GM12878 (cell line): ENCODE data around the gene BNC2. TPM values are rescaled to one million over a fixed set of nuclear protein-coding genes. Genes with fewer than 3 reads are reported as not detected.

Experiments used
- ATAC-seq: fragments of 200-7000 bp; cut with Tn5 transposase; 3 replicates; pipeline ENCODE4 v1.9.1; 2020; ENCODE audit warnings: mild to moderate bottlenecking, moderate library complexity
- BruUV-seq: library from RNA; stranded (reverse); fragments of 400-500 nt; replicated peaks from 2 replicates; lab custom pipeline; 2021; lab: Mats Ljungman, UMichigan
- CTCF ChIA-PET: fragments of 300-600 bp; sonication (Branson Sonifier 250); formaldehyde crosslinking; extraction: SDS; loops from one replicate; lab custom pipeline; 2021; ENCODE audit warnings: inconsistent platforms; lab: Yijun Ruan, JAX
- POLR2A ChIA-PET: fragments of 350-600 bp; formaldehyde crosslinking; extraction: SDS; loops from one replicate; lab custom pipeline; 2021; ENCODE audit warnings: inconsistent platforms; lab: Charles Lee
- RAD21 ChIA-PET: fragments of 300-600 bp; sonication (Branson Sonifier 250); formaldehyde crosslinking; loops from one replicate; lab custom pipeline; 2023; ENCODE audit warnings: antibody characterized with exemption; ENCODE audit not compliant: unreplicated experiment; lab: Charles Lee
- SMC1A ChIA-PET: fragments of 300-600 bp; sonication (Branson Sonifier 250); formaldehyde crosslinking; loops from one replicate; lab custom pipeline; 2023; ENCODE audit not compliant: unreplicated experiment, uncharacterized antibody; lab: Charles Lee
- DNase-seq: peaks from one replicate; pipeline ENCODE4 v3.0.0-alpha.2; 2011; ENCODE audit warnings: low read depth, low spot score
- FAIRE-seq: peaks from 3 replicates; lab custom pipeline; 2011; peaks lifted over from hg19 to GRCh38; lab: Jason Lieb, UNC
- H2AFZ ChIP-seq: 2 replicates; pipeline ENCODE4 v1.6.0; 2011; ENCODE audit warnings: low read depth, low read length, control low read depth; ENCODE audit not compliant: control insufficient read depth
- H3K27ac ChIP-seq: 2 replicates; pipeline ENCODE4 v1.5.1; 2011; ENCODE audit warnings: control low read depth; ENCODE audit not compliant: control insufficient read depth, insufficient read depth
- H3K27me3 ChIP-seq, 2 experiments: replicated peaks in 1 of 2; 2 replicates each; pipeline versions ENCODE4 v1.6.0 to v1.6.1; 2011; ENCODE audit warnings: low read length in 1 of 2; ENCODE audit not compliant: control insufficient read depth in 2 of 2, insufficient read depth in 2 of 2
- H3K36me3 ChIP-seq, 2 experiments: 2 replicates each; pipeline ENCODE4 v1.5.1; 2011; ENCODE audit warnings: low read length in 1 of 2; ENCODE audit not compliant: control insufficient read depth in 2 of 2, insufficient read depth in 2 of 2
- H3K4me1 ChIP-seq: 2 replicates; pipeline ENCODE4 v1.6.1; 2011; ENCODE audit warnings: mild to moderate bottlenecking, low read length, moderate library complexity, mixed read lengths; ENCODE audit not compliant: control insufficient read depth, insufficient read depth
- H3K4me2 ChIP-seq: 2 replicates; pipeline ENCODE4 v1.6.0; 2011; ENCODE audit warnings: control low read depth; ENCODE audit not compliant: control insufficient read depth, insufficient read depth
- H3K4me3 ChIP-seq: fragments of 200-600 bp; sonication (generic); 2 replicates; pipeline ENCODE4 v1.5.1; 2016
- H3K79me2 ChIP-seq: 2 replicates; pipeline ENCODE4 v1.6.0; 2011; ENCODE audit warnings: low read length; ENCODE audit not compliant: control insufficient read depth, insufficient read depth
- H3K9ac ChIP-seq: 2 replicates; pipeline ENCODE4 v1.8.0; 2011; ENCODE audit warnings: low read length, control low read depth, mixed read lengths; ENCODE audit not compliant: control insufficient read depth, insufficient read depth
- H3K9me3 ChIP-seq: replicated peaks from 3 replicates; pipeline ENCODE4 v1.5.1; 2011; ENCODE audit warnings: mild to moderate bottlenecking, low read length; ENCODE audit not compliant: control insufficient read depth, insufficient read depth
- H4K20me1 ChIP-seq: 2 replicates; pipeline ENCODE4 v1.6.0; 2011; ENCODE audit not compliant: control insufficient read depth, insufficient read depth
- CBX5 ChIP-seq: sonication (generic); IDR thresholded peaks from 2 replicates; pipeline ENCODE4 v1.6.1; 2016; ENCODE audit warnings: low read depth, moderate library complexity, mild to moderate bottlenecking, inconsistent platforms
- EGR1 ChIP-seq, 2 experiments: IDR thresholded peaks; 1 replicate in 1 of 2; 2 replicates in 1 of 2; pipeline ENCODE4 v1.6.1; 2011 to 2012; ENCODE audit warnings: low read depth in 2 of 2, low read length in 2 of 2, borderline replicate concordance in 1 of 2, mild to moderate bottlenecking in 1 of 2, moderate library complexity in 1 of 2
- NFXL1 ChIP-seq: fragments of 450-650 bp; IDR thresholded peaks from 2 replicates; pipeline ENCODE4 v1.6.1; 2017; ENCODE audit warnings: antibody characterized with exemption, mild to moderate bottlenecking, borderline replicate concordance
- NFYB ChIP-seq: IDR thresholded peaks from 2 replicates; pipeline ENCODE4 v1.6.1; 2011; ENCODE audit warnings: low read depth, mild to moderate bottlenecking, low read length, improper control_type of control experiment, moderate library complexity; ENCODE audit not compliant: insufficient read depth
- WGBS: methylation state at CpG from one replicate; pipeline ENCODE4 v1.1.6; 2016; ENCODE audit warnings: low lambda C conversion rate; ENCODE audit not compliant: insufficient replicate concordance, insufficient coverage; ENCODE audit errors: missing lambda C conversion rate; 5-methylcytosine and 5-hydroxymethylcytosine counted together
- in situ Hi-C: fragments of 300-500 bp; cut with MboI; formaldehyde crosslinking; loops from 9 replicates; pipeline ENCODE4 v1.14.3; 2018; ENCODE audit warnings: mixed read lengths
- intact Hi-C: fragments of 100-400 bp; cut with micrococcal nuclease; formaldehyde crosslinking; loops from one replicate; pipeline ENCODE4 v1.14.2; 2022; ENCODE audit not compliant: unreplicated experiment
- polyA plus RNA-seq, 11 experiments: library from polyadenylated mRNA; depleted of rRNA in 4 of 11; unstranded in 6 of 11; stranded (reverse) in 5 of 11; fragments of >200 nt; fragmentation: Nextera tagmentation in 4 of 11; fragmentation: Illumina TruSeq in 1 of 11; extraction: Ambion mirVana in 4 of 11; extraction: Trizol in 1 of 11; gene quantifications; 1 replicate in 1 of 11; 2 replicates in 10 of 11; pipeline versions ENCODE4 v1.2.1 to v1.2.3, GENCODE V29; 2011 to 2016; ENCODE audit warnings: inconsistent platforms in 2 of 11, missing spikeins in 2 of 11, low read depth in 1 of 11
- total RNA-seq, 4 experiments: library from RNA; depleted of rRNA in 3 of 4; stranded (reverse); fragments of >200 nt in 3 of 4; fragmentation: Illumina TruSeq in 1 of 4; extraction: Trizol in 1 of 4; gene quantifications; 2 replicates each; pipeline versions ENCODE4 v1.2.1 to v1.2.3, GENCODE V29; 2013 to 2021
- TF ChIP-seq, protein P1 (sequence below): fragments of 450-650 bp; IDR thresholded peaks from 2 replicates; pipeline ENCODE4 v1.6.1; 2017; ENCODE audit warnings: borderline replicate concordance

Gene BNC2
- total and polyA plus RNA-seq, 10 of the 15 experiments (the other 5 are each of a cell fraction or from before 2014, with no cell fraction given) = 0.05 to 14.5 (median 0.26) TPM

DNA sequence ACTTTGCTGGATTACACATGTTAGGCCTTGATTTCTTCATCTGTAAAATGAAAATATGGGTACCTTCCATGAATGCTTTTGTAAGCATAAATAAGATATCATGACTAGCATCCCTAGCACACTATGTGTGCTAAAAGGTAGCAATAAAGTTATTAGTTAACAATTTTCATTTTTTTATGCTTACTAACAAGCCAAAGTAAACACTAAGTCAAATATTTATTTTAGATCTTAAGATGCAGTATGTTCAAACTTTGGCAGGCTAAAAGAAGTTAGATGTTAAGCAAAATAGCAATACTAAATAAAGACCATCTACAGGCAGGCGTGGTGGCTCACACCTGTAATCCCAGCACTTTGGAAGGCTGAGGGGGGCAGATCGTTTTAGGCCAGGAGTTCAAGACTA lies 169.1 kb downstream of the BNC2 start (continued):
- TF ChIP-seq CBX5 (no peak), EGR1 (IDR thresholded peaks at IDR 0.05; ENCODE audit: borderline replicate concordance in 1 of 2, low read depth in 2 of 2, low read length in 2 of 2) (no peak), NFYB (no peak)
- TF ChIP-seq, protein P1, sequence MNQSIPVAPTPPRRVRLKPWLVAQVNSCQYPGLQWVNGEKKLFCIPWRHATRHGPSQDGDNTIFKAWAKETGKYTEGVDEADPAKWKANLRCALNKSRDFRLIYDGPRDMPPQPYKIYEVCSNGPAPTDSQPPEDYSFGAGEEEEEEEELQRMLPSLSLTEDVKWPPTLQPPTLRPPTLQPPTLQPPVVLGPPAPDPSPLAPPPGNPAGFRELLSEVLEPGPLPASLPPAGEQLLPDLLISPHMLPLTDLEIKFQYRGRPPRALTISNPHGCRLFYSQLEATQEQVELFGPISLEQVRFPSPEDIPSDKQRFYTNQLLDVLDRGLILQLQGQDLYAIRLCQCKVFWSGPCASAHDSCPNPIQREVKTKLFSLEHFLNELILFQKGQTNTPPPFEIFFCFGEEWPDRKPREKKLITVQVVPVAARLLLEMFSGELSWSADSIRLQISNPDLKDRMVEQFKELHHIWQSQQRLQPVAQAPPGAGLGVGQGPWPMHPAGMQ = no peak

DNA sequence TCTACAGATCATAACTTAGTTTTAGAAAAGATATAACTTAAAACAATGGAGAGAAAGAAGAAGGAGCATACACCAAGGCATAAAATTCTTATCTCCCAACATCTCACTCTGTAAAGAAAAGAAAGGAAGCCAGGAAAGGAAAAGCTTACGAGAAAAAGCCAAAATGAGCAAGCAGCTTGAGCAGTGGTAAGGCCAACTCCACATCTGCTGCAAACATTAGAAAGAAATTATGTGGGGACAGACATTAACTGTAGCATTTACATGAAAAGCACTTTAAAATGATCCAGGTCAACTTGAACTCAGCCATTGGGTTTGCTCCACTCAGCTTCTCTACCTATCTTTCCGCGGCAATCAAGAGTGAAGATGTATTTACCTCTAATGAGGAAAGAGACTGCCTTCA lies 176.9 kb downstream of the BNC2 start:
- H3K4me2 ChIP-seq = no peak overlapping the region
- ChIA-PET POLR2A (no interaction called here), RAD21 (no interaction called here), CTCF (no interaction called here), SMC1A (no interaction called here)
- intact Hi-C loops = no loop called here
- H3K4me1 ChIP-seq = no peaks in the 10 kb centered on the region
- DNase-seq (no peak), FAIRE-seq (no peak), ATAC-seq (no peak)
- in situ Hi-C loops = no loop called here
- no peak for TF ChIP-seq NFXL1
- no peaks in the 10 kb centered on the region for H3K9me3 ChIP-seq
- no peak overlapping the region for H3K4me3 ChIP-seq
- no peak overlapping the region for H3K9ac ChIP-seq
- no peaks in the 10 kb centered on the region for H3K36me3 ChIP-seq
- no peaks in the 10 kb centered on the region for H4K20me1 ChIP-seq
- H3K79me2 ChIP-seq = no peaks in the 10 kb centered on the region
- H3K27me3 ChIP-seq = no peaks in the 10 kb centered on the region
- BruUV-seq = no TSS peak
- 23% methylated on average over 3 of the region's 3 CpGs for WGBS
- no peak overlapping the region for H3K27ac ChIP-seq
- H2AFZ ChIP-seq = no peak overlapping the region
